Superior temporal gyrus (tissue), 1 donor: ENCODE data around the gene ANP32A.
A peak's percentile ranks its signal among the peaks of the same experiment; 100 is the strongest.

Experiments used
- DNase-seq: peaks from one replicate; pipeline ENCODE4 v3.0.0-alpha.2; 2016; ENCODE audit errors: extremely low spot score

ANP32A gene

DNA sequence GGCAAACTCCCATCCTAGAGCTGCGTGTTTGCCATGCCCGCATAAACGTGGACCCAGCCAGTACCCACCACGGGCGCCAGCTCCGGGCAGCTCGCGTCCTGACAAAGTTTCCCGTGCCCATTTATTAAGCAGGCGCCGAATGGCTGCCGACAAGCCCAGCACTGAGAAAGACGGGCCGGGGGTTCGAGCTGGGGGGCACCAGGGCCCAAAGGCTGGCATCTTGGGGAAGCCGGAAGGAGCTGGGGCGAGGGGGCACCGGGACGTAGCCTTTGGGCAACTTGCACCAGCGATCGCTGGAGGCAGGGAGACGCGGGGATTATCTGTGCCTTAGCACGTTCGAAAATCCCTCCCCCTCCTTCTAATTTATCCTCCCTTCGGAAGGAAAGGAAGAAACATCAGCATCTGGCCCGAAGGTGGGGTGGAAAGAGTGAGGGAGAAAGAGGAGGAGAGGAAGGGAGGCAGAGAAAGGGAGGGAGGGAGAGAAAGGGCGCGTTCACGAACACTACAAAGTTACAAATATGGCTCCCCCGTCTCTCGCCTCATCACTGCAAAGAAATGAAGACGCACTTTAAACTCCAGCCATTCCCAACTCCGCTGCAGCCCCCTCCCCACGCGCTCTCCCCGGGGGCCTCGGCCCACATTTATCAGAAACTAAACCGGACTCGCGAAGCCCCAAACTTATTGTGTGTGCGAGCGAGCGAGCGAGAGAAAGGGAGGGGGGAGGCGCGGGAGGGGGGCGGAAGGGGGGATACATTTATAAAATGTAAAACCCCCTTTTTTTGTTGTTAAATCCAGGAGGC is 1.0 kb downstream of the ANP32A start:
- peak; percentile 80 for DNase-seq

DNA sequence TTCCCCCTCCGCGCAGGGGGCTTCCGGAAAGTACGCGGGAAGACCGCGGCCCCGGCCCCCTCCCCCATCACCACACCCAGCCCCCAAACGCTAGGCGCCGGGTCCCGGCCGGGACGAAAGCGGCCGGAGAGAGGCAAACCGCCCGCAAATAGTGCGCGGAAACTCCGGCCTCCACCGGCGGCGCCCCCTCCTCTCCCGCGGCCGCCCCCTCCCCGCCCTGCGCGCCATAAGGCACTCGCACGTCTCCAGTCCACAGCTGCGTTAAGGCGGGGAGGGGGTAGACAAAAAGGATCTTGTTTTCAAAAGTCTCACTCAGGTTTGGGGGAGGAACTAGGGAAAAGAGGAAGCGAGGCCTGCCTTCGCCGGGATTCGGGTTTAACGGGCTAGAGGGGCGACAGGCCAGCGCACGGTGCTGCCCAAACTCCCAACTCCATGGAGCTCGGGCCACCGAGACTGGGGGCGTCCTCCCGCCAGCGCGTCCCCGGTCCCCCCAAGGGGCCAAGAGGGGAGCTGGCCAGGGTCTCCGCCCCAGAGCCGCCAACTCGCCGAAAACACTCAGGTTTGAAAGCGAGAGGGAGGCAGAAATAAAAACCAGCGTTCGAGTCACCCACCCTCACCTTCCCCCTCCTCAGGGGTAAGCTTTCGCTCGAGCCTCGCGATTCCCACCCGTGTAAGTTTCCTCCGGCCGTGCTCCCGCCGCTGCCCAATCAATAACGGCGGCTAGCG is 1.8 kb downstream of the ANP32A start:
- DNase-seq, result peak; percentile 67

DNA sequence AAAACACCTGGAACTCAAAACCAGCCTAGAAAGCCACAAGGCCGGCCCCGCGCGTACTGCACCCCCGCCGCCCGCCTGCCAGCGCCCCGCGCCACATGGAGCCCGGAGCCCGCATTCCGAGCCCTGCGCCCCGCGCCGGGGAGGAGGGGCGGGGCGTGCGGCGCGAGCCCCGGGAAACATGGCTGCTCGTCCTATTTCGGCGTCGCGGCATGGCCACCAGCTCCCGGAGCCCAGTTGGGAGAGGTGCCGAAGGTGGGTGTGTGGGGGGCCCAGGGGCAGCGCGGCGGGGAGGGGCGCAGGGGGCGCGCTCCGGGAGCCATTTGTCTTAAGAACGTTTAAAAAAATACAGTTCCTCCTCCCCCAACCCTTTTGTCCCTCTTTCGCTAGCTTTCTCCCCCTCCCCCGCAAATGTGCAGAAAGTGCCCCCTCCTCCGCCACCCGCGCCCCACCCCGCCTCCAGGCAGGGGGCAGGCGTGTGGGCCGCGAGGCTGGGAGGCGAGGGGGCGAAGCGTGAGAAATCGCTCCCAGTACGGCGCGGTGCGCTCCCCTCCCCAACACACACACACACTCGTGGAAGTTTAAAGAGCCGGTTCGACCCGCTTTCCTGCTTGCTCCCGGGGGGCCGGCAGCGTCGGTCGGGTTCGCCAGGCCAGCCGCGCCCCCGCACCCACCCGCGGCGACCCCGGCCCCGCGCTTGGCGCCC is 2.5 kb downstream of the ANP32A start:
- DNase-seq, result peak; percentile 51

DNA sequence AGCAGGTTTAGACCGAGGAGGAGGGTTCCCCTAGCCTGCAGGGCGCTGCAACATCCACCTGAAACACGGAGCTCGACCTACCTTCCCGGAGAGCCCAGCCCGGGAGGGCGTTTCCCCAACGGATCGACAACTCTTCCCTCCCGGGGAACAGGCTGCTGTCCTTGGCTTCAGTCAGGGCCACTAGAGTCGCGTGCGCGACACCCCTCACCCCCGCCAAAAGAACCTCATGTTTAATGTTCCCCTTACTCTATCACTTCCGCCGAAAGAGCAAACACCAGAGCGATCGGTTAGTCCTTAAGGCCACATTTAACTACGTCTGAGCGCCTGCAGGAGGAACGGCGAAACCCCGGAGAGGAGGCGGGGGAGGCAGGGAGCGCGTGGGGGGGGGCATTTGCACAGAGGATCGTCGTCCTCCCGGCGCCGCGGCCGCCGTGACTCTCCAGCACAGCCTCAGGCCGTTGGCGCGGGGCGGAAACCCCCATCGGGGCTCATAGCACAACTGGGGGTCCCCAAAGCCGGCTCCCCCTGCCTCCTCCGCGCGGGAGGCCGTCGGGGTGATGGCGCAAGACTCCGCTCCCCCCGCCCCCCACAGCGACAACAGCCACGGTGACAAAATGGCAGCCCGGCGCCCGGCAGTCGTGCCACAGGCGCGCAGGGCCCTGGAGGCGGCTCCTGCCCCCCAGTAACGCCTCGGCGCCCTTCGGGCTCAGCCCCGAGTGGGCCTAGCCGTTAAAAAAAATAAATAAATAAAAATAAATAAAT is 3.2 kb downstream of the ANP32A start:
- DNase-seq, result peak; percentile 66

DNA sequence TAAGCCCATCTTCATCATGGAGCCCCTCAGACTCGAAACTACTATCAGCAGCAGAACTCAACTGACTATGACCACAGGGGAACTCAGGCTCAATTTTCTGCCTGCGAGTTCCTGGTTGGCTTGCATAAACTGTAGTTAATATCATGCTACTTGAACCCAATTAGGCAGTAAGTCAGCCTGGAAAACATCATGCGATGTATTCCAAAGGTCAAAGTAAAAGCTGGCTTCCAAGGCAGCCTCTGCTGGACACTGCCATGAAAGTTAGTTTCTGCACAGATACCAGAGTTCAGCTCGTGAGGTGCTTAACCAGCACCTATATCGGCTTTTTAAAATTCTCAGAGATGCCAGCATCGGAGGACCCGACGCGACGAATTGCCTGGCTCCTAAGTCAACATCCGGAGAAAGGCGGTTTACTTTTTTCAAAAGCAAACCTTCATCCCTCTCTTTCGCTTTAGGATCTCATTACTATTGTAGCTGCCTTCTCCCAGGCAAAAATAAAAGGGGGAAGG is 3.8 kb downstream of the ANP32A start:
- peak; percentile 76 for DNase-seq

DNA sequence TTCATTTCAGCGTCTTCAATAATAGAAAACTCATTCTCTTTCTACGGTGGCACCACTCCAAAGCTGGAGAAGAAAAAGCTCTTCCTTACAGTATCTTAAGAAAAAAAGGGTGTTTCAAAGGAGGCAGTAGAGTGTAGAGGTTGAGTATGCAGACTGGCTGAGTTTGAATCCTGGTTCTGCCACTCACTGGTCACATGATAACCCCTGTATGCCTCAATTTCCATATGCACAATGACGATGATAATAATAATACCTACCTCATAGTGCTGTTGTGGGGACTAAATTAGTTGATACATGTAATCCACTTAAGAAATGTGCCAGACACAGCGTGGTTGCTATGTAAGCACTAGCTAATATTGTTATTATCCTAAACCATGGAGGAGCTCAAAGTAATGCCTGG is 4.5 kb downstream of the ANP32A start:
- no peak for DNase-seq

DNA sequence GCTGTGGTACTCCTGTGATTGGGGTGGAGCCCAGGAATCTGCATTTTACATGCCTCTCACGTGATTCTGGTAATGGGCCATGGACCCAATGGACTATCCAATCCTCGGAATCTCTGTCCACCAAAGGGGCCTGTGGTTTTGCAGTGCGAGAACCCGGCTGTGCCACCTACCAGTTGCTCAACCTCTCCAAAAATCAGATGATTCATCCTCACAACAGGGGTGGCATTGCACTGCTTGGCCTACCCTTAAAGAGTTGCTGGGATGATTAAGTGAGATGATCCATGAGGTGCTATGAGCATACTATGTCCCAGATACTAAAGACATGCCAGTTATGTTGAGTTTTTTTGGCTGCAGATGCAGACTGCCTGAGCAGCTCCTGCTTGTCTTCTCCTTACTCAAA is 5.1 kb downstream of the ANP32A start:
- DNase-seq, result no peak

DNA sequence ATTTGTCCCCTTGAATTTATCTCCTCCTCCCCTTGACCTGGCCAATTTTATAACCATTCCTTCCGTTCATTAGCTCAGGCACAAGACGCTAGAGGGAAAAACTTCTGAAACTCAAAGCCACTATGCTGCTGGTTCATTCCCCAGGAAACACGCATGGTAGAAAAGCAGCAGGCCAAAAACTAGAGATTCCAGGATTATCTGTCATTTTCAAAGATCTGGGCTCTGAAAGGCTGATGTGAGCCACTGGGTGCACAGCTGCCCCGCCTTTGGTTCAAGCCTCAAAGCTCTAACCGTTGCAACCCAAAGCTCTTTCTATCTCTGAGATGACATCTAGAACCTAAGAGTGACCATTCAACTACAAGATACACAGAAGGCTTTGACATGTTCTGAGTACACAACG is 6.1 kb downstream of the ANP32A start:
- no peak for DNase-seq

DNA sequence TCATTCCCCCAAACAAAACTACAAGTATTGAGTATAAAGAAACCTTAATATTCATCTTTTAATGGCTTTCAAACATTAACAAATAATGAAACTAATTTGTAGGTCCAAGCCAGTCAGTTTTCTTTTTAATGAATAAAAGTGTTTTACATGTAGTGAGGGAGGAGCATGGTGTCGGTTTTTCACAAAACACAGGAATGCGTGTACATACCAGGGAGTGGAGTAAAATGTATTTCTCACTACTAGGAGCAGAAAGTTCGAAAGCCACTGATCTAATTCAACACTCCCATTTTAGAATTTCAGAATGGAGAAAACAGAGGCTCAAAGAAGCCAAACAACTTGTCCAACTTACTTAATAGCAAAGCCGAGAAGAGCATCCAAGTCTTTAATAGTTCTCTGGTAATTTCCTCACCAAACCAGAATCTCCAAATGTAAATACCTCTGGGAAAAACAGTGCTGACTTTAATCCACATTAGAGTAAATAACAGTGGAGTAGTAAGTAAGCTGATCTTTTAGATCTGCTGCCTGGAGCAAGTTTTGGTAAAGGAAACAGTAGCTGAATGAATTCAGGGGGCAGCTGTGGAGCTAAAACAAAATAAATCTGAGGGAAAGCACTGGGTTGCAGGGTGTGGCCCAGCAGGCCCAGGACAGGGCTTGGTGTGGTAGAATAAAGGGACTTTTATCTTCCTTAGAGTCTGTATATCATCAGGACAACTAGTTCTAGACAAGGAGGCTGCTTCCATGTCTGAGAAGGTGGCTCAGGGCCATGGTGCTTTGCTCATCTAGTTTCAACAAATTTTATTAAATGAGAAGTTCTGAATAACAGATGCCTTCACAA is 7.9 kb downstream of the ANP32A start:
- no peak for DNase-seq

DNA sequence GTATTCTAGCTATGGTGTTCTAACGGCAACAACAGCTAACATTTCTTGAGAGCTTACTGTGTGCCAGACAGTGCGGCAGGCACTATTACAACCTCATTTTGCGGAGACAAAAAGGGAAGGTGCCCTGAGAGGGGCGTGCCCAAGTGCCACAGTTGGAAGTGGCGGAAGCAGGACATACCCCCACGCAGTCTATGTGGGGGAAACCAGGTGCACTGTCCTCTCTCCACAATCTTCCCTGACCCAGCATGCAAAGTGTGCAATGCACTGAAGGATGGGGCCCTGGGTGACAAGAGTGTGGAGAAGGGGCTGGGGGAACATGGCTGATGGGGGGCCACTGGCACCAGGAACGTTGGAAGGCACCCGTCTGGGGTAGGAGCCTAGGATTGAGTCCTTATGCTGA is 8.6 kb downstream of the ANP32A start:
- DNase-seq, result no peak

DNA sequence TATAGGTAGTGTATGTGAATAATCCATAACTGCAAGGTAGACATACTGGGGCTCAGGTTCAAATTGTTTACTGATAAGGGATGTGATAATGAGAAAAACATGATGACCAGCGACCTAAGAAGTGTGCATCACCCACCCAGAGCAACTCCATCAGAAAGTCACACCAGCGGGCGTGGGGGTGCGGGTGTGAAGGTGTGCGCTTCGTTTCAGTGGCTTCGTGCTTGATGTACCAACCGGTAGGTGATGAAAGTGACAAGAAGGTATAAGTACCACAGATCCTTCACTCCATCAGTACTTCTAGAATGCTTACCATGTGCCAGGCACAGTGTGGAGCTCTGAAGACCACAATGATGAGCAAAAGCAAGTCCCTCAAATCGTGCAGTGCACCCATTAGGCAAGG is 11.2 kb downstream of the ANP32A start:
- DNase-seq, result no peak

DNA sequence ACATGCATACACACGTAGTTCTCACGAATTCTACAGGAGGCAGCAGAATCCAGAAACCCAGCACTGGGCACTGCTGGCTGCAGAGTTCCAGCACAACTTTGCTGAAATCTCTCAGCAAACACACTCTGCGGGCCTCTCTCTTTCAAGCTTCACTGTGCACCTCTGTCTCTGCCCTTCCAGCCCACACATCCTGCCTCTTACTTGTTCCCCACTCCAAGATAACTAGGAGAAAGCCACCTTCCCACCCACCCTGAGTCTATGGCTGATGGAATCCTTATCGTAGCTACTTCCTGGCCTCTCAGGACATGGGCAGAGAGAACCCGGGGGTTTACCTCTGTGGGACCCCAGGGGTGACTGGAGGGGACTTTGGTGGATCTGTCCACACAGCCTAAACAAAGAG is 11.9 kb downstream of the ANP32A start:
- DNase-seq, result no peak

DNA sequence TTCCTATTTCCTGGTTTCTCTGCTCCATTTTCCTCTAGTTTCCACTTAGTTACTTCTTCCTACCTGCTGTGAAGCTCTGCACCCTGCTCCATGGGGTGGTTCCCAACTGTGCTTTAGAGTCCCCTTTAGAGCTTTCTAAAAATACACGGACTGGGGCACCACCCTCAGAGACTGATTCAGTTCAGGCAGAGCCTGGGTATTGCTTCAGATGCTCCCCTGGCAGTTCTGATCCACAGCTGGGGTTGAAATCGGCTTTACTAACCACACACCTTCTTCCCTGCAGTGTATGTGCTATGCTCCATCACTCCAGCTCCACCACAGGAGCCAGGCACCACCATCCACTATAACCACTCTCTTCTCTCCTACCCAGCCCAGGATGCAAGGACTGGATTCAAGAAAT is 12.6 kb downstream of the ANP32A start:
- no peak for DNase-seq

DNA sequence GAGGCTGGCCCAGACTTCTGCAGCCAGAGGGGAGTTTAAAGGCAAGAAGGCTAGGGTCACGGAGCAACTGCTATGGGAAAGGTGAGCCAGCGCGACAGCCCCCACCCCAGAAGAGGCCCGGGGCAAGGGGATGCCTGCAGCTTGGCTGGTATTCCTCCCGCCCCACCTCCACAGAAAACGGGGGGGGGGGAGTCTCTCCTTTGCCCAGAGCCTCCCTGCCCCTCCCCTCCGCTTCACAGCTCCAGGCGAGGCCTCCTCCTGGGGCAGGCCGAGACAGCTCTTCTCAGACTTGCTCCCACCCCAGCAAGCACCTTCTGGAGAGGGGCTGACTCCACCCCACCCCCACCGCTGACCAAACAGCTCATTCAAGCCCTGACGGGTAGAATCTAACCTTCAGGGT is 13.4 kb downstream of the ANP32A start:
- no peak for DNase-seq

DNA sequence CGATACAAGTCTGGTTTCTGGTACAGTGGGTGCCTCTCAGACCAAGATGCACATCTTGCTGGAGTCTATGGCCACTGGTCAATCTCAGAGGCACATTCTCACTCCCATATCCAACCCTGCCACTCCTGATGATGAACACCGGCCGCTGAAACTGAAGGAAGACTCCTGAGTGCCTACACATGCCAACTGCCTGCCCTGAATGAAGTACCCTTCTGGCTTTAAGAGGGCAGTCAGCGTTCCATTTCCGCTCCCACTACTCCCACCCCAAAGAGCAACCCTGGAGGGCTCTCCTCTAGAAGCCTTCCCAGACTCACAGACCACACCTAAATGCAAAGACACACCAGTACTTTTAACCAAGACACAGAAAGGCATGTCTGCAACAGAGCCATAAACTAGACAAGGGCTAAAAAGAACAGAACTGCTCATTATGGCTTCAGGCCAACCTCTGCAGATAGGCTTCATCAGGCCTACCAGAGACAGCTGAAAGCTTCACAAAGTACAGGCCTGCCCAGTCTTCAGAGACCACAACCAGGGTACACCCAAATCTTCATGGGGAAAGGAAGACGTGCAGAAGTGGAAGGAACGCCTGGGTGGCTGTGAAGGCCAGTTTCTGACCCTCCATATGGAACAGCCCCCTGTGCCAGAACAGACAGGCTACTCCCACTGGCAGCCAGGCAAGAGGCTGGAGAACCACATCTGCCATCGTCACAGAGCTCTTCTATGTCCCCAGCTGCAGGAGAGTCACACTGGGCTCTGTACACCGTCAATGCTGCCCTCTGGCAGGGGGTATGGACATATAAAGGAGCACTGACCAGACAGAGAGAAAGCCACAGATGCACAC is 14.3 kb downstream of the ANP32A start:
- DNase-seq, result peak; percentile 86

DNA sequence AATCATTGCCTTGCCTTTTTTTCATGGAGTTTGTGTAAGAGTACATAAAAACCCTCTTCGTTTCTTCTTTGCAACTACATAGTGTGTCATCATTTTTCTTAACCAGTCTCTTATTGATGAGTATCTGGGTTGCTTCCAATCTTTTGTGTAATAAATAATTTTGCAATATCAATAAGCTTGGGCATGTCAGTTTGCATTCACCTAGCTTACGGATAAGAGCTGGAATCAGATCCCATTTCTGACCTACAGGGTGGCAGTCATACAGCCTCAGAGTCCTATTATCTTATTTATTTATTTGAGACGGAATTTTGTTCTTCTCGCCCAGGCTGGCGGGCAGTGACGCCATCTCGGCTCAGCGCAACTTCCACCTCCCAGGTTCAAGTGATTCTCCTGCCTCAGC is 18.3 kb downstream of the ANP32A start:
- DNase-seq, result no peak

DNA sequence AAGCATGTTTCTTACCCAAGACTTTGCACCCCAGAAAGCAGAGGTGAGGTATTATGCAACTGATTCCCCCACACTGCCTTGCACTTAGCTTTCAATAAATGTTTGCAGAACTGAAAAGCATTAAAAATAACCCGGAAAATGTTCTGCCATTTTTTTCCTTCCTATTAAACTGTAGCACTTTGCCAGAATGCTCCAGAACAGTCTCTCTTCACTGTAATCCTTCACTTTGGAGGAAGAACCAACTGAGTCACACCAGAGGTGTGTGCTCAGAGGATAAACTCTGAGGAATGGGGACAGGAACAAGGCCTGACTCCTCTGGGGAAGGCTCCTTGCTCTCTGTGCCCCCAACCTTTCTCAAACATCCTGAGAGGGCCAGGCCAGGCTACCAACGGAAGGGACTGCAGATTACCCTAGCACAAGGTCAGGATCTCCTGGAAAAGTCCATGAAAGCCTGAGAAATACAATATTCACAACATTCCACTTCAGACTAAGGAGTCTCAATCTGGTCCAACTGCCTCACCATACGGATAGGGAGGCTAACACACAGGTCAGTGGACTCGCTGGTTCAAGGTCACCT is 19.0 kb downstream of the ANP32A start:
- no peak for DNase-seq

DNA sequence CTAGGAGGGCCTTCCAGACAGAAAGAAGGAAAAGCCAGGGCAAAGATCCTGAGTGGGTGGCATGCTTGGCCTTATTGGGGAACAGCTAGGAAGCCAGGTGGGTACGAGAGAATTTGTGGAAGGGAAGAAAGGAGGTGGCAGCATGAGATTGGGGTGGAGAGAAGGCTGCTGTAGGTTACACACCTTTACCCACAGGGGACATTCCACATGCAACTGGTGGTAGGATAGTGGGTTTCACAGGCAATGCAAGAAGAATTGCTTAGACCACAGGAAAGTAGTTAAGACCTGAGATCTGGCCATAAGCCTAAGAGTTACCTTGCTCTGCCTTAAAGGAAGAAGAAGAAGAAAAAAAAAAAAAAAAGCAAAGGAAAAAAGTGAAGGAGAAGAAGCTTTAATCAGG is 19.8 kb downstream of the ANP32A start:
- no peak for DNase-seq

DNA sequence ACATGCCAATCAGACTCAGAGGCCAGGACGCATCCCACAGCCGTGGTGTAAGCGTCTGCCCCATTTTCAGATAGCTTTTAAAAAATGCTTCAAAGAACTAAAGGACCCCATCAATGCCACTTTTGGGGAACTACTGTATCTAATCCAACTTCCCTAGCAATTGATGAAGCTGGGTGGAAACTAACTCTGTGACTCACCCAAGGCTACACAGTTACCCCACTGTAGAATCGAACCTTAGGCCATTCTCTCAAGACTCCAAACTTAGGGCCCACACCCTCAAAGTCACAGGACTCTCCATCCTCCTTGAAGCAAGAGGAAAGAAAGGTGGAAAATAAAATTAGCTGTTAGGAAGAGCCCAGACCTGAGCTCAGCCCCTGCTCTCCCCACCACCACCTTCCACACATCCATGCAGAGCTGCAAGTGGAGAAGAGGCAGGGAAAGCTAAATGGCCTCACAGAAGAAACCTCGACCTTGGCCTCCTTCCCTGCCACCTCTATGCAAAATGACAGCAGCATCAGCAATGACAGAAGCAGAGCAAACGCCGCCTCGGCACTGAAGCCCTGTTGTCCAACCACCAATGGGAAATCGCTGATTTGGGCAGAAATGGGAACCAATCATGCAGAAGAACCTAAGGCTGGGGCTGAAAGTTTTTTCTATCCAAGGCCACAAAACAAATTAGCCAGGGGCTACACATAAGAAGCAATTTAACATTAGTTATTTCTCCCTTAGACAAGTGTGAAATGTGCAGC is 22.2 kb downstream of the ANP32A start:
- DNase-seq, result peak; percentile 39
